Left forelimb (tissue), 1 donor: ENCODE results near the gene GGA3.
A peak's percentile ranks its signal among the peaks of the same experiment; 100 is the strongest.
"Not testable (repeated sequence)": the region's sequence is repeated elsewhere in the genome, so short reads cannot be mapped to it uniquely, and the experiment has no call there.

ENCODE experiments used
- DNase-seq: peaks from one replicate; pipeline ENCODE4 v3.0.0-alpha.2; 2018; ENCODE audit warnings: low spot score

GGA3 gene

DNA sequence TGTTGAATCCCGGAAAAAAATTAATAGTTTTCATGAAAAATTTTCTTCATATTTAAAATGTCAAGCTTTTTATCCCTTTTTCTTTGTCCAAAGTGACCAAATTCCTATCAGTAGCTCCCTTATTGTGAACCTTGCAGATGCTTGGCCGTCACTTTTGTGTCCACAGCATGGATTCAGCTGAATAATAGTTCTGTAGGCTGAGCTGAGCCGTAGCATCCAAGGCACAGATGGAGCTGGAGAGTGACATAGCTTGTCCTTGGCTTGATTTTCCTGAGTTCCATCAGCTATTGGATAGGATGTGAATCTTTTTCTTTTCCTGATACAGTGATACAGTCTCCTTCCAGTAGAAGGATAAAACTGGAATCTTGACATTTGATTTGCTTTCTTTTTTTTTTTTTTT, 52.3 kb downstream of the GGA3 start:
- DNase-seq: no peak

GRCh38 chr17:75208161-75208560, 53.2 kb downstream of the GGA3 start:
- no peak for DNase-seq

DNA sequence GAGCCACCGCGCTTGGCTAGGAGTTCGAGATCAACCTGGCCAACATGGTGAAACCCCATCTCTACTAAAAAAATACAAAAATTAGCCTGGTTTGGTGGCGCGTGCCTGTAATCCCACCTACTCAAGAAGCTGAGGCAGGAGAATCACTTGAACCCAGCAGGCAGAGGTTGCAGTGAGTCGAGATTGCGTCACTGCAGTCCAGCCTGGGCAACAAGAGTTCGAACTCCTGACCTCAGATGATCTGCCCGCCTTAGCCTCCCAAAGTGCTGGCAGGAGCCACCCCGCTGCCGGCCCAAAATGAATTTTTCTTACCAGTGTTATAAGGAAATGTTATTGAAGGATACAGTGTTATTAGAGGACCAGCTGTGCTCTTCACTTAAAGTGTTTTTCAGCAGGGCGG, 53.6 kb downstream of the GGA3 start:
- DNase-seq: no peak

- not testable (repeated sequence) for DNase-seq
These were observed 54.4 kb downstream of the GGA3 start for GRCh38 chr17:75207050-75207407.

- DNase-seq: no peak
These were observed 55.6 kb downstream of the GGA3 start for GRCh38 chr17:75205793-75206163.

- DNase-seq: peak; percentile 98
These were observed 56.2 kb downstream of the GGA3 start, which contains the start of gene NUP85 for GRCh38 chr17:75205037-75205792. TSS of gene NUP85 (plus strand) at chr17:75205679. CDS start at chr17:75205762, 83 bp downstream.

DNA sequence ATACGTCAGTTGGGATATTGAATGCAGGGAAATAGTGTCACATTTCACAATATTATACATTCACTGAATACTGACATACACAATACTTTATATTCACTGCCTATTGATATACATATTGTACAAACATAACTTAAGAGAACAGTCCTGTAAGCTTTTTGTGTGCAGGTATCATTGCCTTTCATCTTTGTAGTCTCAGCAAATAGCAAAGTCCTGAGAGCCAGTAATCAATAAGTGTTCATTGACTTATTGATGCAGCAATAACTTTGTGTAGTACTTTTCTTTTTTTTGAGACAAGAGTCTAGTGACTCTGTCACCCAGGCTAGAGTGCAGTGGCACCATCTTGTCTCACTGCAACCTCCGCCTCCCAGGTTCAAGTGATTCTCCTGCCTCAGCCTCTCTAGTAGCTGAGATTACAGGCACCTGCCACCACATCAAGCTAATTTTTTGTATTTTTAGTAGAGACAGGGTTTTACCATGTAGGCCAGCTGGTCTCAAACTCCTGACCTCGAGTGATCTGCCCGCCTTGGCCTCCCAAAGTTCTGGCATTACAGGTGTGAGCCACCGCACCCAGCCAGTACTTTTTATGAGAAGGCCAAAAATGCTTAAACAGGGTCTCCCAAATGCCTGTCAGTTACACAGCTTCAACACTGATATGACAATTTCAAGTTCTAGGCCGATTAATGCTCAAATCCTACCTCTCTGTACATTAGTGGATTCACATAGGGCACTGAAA, 61.4 kb downstream of the GGA3 start:
- DNase-seq: no peak

- DNase-seq: no peak
These were observed 66.5 kb downstream of the GGA3 start for GRCh38 chr17:75194879-75195278.

DNA sequence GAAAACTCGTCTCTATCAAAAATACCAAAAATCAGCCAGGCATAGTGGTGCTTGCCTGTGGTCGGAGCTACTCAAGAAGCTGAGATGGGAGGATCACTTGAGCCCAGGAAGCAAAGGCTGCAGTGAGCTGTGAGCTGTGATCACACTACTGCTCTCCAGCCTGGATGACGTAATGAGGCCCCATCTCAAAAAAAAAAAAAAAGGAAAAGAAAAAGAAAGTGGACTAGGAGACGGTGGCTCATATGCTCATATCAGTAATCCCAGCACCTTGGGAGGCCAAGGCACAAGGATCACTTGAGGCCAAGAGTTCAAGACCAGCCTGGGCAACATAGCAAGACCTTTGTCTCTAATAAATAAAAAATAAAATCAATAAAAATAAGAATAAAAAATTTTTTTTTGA, 69.8 kb downstream of the GGA3 start:
- DNase-seq: no peak

- DNase-seq: no peak
These were observed 72.8 kb downstream of the GGA3 start for GRCh38 chr17:75188614-75189013.
